ENCODE measurements around the gene GDF2.

GDF2 gene

DNA sequence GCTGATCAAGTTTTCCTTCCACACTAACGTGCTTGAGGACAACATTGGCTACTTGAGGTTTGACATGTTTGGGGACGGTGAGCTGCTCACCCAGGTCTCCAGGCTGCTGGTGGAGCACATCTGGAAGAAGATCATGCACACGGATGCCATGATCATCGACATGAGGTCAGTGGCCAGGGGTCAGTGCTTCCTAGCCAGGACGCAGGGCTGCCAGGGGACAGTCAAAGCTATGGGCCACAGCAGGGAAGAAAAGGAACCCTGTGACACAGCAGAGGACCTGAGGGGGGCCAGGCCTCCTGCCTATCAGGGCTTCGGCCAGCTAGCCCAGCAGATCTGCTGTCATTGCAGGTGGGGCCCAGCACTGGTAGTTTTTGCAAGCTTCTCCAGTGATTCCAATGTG lies 31.1 kb downstream of the GDF2 start:
- no peak for DNase-seq (ENCODE audit: low read depth)

DNA sequence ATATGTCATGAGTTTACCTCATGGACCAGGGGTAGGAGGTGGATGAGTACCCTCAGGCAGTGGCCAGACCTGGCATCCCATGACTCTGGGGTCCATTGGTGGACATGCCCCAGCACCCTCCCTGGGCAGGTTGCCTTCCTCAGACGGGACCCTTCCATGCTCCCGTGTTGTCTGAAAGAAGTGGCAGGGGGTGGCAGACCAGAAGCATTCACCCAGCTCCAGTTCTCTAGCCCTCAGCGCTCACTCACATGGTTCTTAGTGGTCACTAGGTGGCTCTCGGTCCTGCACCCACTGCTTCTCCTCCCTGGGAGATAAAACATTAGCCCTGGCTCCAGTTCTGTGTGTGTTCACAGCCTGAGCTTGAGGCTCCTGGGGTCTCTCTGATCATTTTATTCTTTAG lies 31.9 kb downstream of the GDF2 start:
- DNase-seq (ENCODE audit: low read depth), result no peak

DNA sequence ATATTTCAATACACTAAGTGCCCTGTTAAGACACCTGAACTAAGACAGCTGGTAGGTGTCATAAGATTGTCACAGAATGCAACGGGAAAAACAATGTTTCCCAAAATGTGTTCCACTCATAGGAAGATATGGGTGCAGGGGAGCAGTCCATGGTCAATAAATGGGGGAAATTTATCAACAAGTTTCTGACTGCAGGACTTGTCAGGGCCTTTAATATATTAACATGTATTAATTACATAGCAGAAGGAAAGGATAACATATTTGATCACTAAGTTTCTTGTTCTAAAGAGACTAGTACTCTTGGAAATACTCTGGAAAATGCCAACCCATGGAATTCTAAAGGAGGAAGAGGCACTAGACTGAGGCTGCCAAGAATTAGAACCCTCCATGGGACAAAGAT lies 32.6 kb downstream of the GDF2 start:
- no peak for DNase-seq (ENCODE audit: low read depth)

DNA sequence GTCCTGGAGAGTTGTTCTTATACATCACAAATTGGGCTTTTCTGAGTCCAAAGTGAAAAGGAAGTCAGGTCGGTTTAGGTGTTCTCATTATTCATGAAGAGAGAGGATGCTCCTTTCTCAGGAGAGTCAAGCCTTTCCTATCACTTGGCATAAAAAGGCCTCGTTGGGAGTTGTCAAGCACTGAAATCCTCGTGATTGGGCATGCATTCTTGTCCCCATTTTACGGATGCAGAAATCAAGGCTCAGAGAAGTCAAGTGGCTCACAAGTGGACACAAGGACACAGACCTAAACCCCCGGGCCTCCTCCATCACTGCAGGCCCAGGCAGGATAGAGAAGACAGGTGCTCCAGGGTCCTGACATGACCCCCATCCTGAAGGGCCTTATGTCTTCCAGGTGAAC lies 34.5 kb downstream of the GDF2 start:
- no peak for DNase-seq (ENCODE audit: low read depth)

DNA sequence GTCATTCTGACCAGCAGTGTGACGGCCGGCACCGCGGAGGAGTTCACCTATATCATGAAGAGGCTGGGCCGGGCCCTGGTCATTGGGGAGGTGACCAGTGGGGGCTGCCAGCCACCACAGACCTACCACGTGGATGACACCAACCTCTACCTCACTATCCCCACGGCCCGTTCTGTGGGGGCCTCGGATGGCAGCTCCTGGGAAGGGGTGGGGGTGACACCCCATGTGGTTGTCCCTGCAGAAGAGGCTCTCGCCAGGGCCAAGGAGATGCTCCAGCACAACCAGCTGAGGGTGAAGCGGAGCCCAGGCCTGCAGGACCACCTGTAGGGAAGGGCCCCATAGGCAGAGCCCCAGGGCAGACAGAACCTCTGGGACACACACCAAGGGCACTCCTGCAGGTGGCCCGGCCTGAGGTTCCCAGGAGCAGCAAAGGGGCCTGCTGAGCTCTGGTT lies 34.9 kb downstream of the GDF2 start:
- DNase-seq (ENCODE audit: low read depth), result no peak

DNA sequence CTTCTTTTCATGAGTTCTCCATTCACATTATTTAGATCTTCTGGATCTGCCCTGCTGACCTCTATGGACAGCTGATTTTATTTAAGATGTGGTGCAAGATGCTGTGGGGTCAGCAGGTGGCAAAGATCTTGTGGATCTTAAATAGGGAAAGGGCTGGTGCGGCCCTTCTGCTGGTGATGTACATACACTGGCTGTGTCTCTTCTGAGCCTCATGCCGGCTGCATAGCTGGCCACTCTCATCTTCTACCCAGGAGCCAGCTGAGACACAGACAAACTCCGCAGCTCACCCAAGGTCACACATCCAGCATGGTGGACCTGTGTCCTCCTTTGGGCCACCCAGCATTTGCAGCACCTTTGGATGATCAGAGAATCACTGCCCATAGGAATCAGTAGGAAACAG lies 35.7 kb downstream of the GDF2 start:
- DNase-seq (ENCODE audit: low read depth), result no peak

DNA sequence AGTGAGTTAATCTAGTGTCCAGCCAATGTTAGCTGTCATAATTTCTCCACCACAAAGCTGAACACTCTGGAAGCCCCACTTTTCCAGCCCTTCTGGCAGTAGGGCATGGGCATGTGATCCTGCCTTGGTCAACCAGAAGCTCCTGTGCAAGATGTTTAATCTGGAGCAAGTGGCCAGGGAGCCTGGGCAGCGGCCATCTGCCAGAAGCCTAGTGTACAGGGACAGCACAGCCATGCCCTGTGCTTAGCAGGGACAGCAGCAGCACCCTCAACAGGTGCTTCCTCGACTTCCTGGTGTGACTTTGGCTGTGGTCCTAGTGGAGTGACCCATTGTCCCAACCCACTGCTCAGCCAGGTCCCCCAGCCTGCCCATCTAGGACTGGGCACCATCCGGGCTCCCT lies 36.2 kb downstream of the GDF2 start:
- no peak for DNase-seq (ENCODE audit: low read depth)

DNA sequence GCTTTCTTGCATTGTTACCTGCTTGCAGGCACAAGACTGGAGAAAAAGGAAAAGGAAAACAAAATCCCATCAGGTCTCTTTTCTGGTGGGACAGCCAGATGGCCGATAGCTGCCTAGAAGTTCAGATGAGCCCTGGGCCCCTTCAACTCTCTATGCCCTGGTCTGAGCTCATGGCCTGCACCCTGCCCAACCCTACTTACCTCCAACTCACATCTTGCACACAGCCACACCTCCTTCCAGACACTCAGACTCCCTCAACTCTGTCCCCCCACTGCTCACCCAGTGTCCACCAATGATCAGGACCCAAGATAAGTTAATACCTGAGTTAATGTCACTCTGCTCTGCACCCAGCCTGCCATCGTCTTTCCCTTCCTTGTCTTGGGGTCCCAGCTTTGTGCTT lies 36.8 kb downstream of the GDF2 start:
- no peak for DNase-seq (ENCODE audit: low read depth)

DNA sequence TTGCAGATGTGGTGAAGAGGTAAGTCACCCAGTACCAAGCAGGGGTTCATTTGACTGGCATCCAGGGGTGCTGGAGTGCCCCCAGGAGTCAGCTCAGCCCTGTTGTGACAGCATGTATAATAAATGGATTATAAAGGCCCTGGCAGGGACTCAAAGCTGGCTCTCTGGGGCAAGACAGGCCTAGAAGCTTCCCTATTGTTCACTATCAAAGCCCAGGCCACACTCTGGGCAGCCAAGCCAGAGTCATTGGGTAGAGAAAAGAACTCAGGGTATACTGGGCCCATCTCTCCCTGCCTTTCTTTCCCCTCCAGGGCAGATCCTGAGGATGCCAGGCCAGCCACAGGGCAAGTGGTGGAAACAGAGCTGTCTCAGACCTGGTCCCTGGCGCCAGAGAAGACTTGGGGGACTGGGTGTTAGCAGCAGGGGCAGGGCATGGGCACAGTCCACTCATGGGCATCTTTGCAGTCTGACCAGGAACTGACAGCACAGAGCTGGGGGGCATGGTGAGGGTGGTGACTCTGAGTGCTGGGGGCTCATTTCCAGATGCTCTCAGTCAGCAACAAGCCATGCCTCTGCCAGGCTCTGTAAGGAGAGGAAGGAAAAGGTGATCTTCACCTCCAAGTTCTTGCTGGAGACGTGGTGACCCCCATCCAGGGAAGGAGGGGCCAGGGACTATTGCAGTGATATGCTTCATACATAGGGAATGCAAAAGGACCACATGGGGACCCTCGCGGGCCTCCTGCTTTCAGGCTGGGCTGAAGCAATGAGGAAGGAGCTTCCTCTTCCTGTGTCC lies 37.6 kb downstream of the GDF2 start:
- no peak for DNase-seq (ENCODE audit: low read depth)

DNA sequence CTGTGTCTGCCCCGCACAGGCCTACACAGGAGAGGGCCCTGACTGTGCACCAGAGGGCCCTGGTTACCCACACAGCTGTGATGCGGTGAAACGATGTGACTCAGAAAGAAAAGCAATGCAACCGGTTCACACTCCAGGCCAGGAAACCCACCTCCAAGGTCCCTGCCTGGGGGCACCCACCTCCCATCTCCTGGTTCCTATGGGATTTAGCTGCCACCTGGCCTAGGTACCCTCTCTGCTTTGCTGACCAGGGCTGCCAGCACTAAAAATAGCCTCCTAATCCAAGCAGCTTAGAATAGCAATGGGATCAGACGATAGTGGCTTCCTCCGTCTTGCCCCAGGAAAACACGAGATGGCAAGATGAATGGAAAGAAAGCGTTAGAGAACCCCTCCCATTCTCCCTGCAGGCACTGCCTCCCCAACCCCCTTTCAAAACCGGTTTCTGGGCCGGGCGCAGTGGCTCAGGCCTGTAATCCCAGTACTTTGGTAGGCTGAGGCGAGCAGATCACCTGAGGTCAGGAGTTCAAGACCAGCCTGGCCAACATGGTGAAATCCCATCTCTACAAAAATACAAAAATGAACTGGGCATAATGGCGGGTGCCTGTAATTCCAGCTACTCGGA lies 38.3 kb downstream of the GDF2 start:
- DNase-seq (ENCODE audit: low read depth), result no peak

DNA sequence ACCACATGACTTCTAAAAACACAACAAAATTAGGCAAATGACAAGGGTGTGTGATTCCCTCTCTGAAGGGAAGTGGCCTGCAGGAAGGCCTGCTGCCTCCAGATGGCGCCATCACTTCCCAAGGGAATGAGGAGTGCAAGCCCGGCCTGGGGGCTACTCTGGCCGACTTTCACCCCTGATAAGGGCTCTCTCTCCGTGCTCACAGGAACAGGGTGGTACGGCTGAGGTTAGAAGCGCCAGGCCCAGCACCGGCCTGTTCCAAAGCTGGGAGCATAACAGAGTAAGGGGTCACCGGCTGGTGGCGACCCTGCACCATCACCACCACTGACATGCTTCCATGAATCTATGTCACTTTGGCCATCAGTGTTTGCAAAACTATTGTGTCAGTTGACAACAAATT lies 39.0 kb downstream of the GDF2 start:
- DNase-seq (ENCODE audit: low read depth), result no peak

DNA sequence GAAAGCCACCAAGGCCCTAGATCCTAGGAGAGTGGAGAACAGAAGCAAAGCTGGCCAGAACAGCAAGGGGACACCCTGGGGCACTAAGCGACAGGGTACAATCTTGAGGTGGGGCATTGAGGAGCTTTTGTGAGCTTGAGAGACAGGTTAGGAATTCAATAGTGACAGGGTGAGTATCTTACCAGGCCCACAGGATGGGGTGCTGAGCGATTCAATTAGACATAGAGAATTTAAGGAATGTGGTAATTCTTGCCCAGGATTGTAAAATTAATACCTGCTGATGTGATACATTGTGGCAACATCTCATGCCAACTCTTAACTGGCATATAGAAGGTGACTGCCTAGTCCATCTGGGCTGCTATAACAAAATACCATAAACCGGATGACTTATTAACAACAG lies 39.9 kb downstream of the GDF2 start:
- DNase-seq (ENCODE audit: low read depth), result no peak

DNA sequence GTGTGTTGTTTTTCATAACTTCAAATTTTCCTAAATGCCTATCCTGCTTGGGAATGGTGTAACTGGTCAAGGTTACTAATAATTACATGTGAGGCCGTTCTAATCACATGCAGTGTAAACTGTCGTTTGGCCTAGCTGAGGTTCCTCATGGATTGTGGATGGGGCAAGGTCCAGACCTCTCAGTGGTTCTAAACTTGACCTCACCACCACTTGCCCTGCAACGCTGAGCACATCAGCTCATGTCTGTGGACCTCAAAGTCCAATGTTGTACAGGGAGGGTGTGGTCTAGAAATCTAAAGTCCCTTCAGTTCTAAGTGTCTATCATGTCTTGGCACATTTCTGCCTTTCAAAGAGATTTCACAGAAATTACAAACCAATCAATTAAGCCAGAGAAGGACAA lies 41.5 kb downstream of the GDF2 start:
- DNase-seq (ENCODE audit: low read depth), result no peak

DNA sequence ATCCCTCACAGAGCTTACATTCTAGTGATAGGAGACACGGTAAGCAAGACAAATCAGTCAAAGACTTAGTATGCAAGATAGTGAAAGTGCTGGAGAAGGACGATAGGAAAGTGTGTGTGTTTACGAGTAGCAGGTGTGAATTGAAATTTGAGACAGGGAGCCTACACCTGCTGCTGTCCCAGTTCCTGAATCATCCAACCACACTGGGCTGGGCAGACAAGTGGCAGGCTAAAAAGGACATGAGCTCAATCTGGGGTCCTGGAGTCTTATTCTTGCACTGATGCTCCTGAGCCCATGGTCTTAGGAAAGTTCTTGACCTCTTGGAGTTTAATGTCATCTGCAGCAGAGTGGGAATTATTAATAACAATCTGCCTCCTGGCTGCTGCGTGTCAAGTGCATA lies 42.1 kb downstream of the GDF2 start:
- DNase-seq (ENCODE audit: low read depth), result no peak

DNA sequence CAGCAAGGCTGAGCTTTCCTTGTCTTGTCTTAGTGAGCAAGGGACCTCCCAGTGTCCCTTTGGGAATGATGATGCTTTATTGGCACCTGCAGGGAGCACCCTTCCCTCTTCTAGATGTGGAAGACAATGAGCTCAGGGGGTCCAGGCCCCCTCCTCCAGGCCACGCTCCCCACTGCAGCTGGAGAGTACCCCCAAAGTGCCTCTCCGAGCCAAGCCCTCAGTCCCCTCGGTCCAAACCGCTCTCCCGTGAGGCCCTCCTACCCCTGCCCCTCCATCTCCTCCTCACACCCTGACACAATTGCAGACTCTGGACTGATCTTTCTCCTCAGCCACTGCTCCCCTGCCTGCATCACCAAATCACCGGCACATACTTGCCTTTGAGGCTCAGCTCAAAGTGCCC lies 42.7 kb downstream of the GDF2 start:
- no peak for DNase-seq (ENCODE audit: low read depth)

DNA sequence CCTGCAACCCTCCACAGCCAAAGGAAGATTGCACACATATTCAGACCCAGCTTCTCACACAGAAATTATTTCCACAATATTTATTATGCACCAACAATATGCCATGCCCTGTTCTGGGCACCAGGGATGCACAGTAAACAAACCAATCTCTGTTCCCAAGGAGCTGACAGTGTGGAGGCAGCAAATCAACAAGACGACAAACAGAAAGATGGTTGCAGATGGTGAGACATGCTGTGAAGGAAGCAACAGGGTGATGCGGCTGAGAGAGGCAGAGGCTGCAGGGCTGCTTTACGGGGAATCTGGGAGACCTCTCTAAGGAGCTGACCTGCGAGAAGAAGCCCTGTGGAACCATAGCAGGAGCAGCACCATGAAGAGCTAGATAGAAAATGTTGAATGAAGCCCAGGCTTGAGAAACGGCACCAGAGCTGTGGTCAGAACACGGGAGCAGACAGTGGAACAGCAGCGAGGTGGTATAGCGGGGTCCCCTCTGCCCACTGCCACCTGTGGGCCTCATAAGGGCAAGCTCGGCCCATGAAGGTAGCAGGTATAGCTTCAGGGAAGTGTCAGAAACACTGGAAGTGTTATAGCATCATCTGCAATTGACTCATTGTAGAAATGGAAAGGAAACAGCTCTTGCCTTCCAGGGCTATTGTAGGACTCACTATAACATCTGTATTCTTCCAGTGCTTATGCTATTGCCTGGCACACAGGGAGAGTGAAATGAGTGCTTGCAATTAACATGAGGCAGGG lies 43.4 kb downstream of the GDF2 start:
- DNase-seq (ENCODE audit: low read depth), result no peak

DNA sequence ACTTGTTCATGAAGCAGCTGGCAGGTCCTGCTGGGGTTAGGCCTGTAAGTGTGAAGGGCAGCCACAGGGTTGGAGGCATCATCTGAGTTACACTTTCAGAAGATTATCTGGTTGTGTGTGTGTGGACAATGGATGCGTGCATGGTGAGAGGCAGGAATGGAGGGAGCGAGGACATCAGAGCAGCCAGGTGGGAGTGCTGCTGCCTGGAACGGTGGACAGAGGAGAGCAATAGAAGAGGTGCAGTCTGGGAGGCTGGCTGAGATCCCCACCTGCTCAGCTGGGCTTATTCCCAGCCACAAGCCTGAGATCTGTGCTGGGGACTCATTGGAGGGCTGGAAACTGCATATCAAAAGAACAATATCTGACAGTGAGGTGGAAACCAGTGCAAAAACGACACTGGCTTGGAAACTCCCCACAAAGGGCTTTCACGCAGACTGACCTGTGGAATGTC lies 44.0 kb downstream of the GDF2 start:
- DNase-seq (ENCODE audit: low read depth), result no peak

DNA sequence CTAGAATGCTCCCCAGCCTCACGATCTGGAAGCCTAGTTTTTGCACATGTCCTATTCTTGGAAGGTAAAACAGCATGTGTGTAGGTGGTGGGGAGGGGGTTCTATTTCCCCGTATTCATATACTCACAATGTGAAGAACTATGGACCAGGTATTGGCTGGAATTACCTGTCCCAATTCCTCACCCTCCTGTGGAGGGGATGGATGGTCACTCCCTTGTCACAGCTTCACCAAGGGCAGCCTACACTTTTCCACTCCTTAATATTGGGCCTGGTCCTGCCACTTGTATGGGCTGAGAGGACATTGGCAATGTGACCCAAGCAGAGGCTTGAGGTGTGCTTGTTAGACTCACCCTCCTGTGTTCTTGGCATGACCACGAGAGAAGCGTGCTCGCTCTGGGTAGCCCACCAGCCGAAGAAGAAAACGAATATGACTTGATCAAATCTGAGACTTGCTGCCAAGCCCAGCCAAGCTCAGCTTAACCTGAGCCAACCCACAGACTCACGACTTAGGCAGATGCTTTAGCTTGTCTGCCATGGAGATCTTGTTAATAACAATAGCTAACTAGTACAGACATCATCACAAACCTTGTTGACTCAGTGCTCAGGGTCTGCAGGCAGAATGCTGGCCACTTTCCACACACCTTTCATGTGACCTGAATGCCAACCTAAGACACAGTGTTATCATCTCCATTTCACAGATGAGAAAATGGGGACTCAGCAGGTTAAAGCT lies 44.6 kb downstream of the GDF2 start:
- DNase-seq (ENCODE audit: low read depth), result no peak

DNA sequence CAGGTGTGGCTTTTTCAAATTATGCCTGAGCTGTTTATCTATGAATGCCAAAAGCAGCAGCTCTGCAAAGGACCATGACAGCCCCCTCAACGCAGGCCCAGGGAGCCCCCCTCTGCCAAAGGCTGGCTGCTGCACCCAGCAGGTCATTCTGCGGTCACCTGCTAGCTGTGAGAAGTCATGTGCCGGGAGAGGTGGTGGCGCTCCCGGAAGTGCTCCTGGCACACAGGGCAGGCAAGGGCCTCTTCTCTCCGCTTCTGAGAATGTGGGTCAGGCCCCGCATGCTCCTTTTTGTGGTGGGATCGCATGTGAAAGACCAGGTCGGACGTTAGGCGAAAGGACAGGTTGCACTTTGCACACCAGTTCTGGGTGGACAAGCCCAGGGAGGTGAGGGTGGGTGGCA lies 45.4 kb downstream of the GDF2 start:
- DNase-seq (ENCODE audit: low read depth), result no peak

DNA sequence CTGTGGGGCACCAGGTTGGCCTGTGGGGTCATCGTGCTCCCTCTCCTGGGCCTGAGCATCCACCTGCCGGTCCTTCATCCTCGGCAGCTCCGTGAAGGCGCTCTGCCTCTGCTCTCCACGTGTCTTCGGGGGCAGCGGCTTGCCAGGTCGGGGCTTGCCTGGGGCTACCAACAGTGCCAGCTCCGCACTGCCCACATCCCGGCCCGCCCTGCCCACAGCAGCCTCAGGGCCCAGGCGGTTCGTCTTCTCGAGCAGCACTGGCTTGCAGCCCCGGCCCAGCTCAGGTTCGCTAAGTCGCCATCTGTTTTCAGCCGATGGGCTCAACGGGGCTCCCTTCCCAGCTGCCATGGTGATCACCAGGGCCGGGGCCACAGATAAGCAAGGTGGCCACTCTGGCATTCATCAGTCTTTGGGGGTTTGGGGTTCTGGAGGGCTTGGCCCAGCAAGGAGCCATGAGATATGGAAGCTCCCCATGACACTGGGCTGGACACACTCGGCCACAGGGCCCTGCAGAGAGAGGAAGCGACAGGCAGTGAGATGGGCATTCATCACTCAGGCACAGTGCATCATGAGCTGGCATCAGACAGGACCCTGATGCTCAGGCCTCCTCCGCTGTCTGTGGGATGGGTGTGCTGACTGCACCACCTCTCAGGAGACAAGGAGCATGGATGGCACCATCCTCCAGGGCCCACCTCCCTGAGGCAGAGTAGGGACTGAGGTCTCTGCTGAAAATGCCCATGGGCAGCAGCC lies 46.4 kb downstream of the GDF2 start:
- DNase-seq (ENCODE audit: low read depth), result no peak

DNA sequence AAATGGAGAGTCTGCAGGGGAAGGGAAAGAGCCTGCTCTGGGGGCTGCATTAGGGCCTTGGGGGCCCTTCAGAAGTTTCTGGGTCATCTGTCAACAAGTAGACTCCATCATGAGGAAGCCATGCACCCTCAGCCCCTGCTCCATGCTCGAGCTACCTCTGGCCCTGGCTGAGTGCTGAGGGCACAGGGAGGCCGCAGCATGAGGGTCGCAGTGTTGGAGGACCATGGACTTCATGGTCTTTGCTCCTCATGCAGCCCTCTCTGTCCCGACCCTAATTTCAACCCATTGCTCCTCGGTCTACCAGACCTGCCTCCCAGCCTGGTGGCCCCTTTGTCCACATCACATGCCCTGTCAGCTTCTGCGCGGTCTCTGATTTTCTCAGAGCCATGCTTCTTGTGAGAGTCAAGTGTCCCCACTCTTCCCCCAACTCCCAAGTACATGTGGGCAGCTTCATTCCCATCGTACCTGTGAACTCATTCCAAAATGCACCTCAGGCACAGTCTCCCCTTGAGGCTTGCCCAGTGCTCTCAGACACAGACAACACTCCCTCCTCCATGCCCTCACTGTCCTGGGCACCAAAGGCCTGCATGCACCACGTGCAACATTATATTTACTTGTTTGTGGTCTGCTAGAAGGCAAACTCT lies 47.1 kb downstream of the GDF2 start:
- DNase-seq (ENCODE audit: low read depth), result no peak

All from activated T-helper 9 cell treated with anti-CD3 and anti-CD28 coated beads, Interleukin-2, amount 50 U/mL, for 16 hours (primary cell).